ENCODE measurements around the gene CATSPER1.
"Not testable (repeated sequence)": the region's sequence is repeated elsewhere in the genome, so short reads cannot be mapped to it uniquely, and the experiment has no call there.

The CATSPER1 gene

DNA sequence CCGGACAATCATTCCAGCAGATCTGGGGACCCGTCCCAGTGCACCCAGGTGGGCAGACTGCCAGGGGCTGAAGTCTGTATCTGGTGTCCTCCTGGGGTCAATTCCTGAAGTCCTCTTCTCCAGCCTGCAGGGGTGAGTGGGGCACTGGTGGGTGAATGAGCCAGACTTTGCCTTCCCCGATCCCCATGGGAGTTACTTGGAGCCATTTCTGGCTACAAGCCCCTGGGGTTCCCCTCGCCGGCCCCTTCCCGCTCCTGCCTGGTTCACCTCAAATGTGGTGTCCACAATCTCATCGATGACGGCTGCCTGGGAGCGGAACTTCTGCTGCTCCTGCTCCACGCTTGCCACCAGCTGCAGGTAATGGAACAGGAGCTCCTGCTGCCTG is 9.5 kb downstream of the CATSPER1 start:
- no peak for DNase-seq

DNA sequence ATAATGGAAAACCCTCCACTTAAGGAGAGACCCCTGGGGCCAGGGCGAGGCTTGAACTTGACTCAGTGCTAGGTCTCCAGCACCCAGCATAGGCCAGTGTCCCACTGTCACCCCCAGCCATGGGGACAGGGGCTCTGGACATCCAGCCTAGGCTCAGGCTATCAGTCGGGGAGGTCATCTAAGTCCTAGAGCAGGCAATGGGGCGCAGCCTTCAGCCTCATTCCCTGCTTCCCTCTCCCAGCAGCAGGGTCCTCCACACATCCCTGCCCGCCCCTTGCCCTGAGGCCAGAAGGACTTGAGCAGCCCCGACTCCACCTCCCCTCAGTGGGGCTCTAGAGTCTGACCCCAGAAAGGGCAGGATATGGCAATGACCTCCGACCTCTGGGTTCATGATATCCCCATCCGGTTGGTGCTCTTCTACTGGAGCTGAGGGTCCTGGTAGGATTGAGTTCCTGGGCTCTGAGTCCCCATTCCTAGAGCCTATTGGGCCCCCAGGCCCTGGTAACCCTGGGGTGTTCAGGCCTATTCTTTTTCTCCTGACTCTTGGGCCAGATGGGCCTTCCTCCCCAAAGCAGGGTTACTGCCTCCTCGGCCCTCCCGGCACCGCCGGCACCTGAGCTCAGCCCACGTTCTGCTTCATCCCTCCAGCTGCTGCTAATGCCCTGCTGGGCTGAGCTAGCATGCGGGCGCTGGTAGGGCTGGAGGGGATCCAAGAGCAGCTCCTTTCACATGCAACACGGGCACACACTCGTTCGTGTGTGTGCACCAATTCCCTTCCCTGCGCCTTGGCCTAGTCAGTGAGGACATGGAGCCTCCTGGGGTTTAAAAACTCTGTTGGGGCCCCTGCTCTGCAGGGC is 10.1 kb downstream of the CATSPER1 start:
- DNase-seq = no peak

DNA sequence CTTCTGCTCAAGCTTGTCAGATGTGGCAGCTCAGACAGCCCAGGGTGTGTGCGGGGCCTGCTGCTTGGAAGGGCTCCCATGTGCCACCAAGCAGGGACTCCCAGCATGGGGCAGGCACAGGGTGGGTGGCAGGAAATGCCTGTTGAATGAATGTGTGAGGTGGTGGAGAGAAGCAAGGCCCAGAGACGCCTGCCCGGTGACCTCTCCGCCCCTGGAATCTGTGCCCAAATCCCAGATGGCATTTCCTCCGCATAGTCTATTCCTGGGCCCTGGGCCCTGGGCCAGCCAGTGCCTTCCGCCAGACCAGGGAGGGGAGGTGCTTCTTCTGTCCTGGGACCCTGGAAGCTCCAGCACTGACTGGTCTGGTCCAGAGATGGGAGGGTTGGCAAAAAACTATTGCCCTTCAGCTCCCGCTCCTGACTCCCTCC is 10.8 kb downstream of the CATSPER1 start:
- DNase-seq = no peak

DNA sequence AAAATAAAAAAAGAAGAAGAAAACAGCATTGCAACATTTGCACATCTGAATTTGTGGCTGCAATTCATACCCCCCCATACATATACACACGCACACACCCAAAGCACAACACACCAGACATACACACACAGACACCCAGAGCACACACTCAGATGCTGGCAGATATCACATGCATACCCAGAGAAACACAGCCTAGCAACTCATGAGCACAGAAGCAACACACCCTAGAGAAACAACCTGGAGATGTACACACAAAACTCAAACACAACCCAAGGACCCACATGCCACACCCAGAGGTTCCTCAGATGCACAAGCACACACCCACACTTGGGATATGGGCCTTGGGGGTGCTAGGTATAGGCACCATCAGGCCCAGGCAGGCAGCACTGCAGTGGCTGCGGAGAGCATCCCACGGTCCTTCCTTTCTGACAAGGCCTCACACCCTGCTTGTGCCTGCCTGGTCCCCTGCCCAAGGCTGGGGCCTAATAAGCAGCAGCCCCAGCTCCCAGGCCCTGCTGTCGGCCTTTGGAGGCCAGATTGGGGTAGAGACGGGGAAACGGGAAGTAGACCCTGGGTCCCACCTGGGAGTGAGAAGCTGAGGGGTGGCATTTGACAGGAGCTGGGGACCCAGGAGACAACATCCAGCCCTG is 11.3 kb downstream of the CATSPER1 start:
- no peak for DNase-seq

DNA sequence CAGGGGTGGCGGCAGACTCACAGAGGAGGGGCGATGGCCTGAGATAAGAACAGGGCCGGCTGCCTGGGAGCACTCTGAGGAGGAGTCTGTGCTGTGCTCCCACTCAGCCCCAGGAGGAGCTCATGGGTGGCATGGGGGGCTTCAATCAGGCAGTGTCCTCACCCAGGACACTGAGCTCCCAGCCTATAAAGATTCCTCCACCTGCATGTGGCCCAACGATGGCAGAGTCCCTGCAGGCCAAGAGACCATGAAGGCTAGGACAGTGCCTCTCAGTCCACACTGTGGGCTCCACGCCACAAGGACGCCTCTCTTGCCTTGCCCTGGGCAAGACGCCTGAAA is 12.5 kb downstream of the CATSPER1 start:
- no peak for DNase-seq

DNA sequence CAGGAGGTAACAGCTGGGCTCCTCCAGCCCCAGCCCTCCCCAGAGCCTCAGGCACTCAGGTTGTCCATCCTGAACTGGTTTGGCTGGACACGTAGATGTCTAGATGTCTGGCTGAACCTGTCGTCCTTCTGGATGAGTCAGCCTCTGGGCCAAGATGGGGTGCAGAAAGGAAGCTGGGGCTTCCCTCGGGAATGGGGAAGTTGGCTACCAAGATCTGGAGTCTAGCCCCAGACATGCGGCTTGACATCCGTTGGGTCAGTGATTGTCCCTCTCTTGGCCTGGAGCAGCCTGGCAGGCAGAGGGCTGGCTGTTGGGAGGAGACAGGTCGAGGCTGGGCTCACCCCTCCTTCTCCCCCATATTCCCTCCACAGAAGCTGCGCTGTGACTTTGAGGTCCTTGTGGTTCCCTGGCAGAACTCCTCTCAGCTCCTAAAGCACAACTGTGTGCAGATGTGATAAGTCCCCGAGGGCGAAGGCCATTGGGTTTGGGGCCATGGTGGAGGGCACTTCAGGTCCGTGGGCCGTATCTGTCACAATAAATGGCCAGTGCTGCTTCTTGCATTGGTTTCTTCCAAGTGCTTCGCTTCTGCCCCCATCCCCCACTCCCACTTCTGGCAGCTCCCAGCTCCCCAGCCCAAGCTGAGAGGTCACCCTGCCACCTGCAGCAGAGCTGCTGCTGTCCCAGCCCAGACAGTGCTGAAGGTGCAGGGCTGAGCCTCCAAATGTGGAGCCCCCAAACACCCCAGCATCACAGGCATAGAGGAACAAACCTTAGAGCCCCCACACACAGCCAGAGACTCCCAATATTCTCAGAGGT is 13.1 kb downstream of the CATSPER1 start:
- DNase-seq = no peak

DNA sequence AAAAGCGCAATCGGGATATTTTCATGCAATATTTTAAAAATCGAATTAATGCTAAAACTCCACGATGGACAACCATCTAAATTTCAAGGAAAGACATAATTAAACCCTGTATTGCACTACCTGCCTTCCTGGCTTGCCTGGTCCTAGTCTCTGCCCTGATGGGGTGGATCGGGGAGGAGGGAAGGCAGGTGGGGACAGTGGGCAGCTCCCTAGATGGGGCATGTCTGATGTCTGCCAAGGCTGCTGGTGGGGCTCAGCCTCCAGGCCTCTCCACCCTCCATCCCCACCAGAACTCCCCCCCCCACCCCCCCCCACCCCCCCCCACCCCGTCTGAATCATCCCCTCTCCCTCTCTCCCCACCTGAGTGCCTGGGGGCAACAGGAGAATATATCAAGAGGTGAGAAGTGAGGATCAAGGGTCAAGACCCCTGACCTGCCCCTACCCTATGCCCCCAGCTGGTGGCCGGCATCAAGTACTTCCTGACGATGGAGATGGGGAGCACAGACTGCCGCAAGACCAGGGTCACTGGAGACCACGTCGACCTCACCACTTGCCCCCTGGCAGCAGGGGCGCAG is 13.8 kb downstream of the CATSPER1 start:
- DNase-seq = no peak

DNA sequence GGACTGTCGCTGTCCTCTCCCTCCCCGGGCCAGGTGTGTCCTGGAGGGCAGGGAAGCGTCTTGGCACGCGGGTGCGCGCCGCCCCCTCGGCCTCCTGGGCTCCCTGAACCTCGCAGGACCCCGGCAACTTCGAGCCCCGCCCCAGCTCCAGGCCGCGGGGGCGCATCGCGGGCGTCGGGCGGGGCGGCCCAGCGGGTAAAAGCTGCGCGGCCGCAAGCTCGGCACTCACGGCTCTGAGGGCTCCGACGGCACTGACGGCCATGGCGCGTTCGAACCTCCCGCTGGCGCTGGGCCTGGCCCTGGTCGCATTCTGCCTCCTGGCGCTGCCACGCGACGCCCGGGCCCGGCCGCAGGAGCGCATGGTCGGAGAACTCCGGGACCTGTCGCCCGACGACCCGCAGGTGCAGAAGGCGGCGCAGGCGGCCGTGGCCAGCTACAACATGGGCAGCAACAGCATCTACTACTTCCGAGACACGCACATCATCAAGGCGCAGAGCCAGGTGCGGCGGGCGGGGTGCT is 14.4 kb downstream of the CATSPER1 start, which contains the start of gene CST6:
Gene CST6, plus strand, starts transcription at position 224 of the 519 bp plus-strand sequence. Its CDS starts 37 bp downstream, at position 261.
- DNase-seq = no peak

DNA sequence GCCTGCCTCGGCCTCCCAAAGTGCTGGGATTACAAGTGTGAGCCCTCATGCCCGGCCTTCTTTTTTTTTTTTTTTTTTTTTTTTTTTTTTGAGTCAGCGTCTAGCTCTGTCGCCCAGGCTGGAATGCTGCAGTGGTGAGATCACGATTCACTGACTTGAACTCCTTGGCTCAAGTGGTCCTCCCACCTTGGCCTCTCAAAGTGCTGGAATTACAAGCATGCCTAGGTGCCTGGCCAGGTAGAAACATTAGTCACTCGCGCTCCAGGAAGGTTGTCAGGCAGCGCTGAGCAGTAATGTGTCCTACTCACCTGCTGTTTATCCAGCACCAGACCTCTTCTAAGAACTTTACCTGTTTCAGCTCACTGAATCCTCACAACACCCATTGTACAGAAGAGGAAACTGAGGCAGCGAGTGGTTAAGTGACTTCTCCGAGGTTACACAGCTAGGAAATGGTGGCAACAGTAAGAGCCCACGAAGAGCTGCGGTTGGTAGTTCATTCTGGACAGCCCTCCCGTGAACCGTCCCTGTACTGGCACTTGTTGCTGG is 15.0 kb downstream of the CATSPER1 start:
- DNase-seq = no peak

DNA sequence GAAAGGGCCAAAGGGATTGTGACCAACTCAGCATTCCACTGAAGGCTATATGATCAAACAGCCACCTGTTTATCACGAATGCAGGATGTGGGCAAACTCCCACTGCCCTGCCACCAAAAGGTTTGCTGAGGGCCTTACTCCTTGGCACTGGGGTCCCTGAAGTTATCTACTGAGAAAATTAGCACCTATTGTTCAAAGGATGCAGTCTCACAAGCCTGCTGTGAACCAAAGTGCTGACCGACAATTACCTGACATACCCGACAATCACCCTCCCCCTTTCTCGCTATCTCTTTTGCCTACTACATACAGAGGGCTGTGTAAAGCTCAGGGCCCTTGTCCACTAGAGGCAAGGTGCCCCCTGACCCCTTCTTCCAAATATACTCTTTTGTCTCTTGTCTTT is 16.2 kb downstream of the CATSPER1 start:
- DNase-seq = not testable (repeated sequence)

DNA sequence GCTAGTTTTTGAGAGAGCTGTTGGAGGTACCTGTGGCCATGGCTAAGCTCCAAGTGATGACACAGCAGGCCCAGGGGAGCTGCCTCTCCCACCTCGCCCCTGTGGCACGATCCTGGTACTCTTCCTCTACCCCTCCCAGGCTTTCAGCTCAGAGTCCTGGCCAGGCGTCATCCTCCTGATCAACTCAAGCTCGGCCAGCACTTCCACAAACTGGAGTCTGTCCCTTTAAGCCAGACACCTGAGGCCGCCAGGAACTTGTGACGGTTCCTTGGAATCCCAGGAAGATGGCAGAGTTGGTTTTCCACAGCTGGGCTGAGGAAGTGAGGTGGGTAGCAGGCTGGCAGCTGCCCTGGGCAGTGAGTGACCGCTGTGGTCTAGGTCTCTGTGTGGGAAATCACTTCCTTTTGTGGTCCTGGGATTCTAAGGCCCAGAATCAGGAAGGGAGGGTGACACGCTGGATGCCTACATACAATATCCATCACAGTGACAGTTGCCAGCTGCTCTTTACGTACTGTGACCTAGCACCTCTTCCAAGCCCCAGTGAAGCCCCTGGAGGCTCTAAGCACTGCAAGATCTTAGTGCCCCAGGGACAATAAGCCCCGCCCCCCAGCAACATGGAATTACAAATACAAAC is 17.7 kb downstream of the CATSPER1 start:
- DNase-seq = no peak

DNA sequence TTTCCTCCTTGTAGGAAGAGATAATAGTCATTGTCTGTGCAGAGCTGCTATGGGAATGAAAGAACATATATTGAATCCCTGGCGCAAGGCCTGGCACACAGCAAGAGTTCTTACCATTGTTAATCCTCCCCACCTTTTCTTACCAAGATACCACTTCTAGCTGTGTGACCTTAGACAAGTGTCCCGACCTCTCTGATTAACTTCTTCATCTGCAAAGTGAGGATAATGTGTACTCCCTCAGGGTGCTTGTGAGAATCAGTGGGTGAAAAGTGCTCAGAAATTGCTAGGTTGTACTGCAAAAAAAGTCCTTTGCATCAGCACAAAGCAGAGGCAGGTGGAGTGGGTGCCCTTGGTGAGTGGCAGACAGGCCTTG is 18.2 kb downstream of the CATSPER1 start:
- DNase-seq = no peak

DNA sequence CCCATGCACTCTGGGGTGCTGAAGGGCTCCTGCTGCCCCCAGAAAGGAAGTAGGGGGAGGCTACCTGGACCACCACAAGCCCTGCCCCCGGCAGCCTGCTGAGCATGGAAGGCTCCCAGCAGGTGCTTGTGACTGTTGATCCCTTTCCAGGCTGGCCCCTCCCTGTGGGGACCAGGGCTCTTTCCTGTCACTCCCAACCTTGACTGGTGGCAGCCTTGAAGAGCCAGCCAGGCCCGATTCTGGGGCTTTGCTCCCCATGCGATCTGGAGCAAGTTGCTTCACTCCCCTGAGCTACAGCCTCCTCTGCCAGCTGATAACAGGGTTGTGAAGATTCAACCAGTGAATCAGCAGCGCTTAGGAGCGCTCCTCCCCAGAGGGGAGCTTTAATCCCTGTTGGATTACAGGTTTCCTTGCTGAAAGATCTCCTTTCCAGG is 19.1 kb downstream of the CATSPER1 start:
- no peak for DNase-seq

DNA sequence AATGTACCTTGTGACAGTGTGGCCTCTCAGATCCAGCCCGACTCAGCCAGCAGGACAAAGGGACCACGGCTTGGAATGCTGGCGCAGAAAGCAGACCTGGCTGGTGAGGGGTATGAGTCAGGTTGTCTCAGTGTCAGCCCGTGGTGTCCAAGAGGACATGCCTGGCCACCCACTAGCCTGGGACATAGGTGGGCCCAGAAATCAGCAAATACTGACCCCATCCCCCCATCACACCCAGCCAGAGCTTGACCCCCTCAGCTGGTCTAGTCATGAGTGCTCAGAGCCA is 19.4 kb downstream of the CATSPER1 start:
- no peak for DNase-seq

DNA sequence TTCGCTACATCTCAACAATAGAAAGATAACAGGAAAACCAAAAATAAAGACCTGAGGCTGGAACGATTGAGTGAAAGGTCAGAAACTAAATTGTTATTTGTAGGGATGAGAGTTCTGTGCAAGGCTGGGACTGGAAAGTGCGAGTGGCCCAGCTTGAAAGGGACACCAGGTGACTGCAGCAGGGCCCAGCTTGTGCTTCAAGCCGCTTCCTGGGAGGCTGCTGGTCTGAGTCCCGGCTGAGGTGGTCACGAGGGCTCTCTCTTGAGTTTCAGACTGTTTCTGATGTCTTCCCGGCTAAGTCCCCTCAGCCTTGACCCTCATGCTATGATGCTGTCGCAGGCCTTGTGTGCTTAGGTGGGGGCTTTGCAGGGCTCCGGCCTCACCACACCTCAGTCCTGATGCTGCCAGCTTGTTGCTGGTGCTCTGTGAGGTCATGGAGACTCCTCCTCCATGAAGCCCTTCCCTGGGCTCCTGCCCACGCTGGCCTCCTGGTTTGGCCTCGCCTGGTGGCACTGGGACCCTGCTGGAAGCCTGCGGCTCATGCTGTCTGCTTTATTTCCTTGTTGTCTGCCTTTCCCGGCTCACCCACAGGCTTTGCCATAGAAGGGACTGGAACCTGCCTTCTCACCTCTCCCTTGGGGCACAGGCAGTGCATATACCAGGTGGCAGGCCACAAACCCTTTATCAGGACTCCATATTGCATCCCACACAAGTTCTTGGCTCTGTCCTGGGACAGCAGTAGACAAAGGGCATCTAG is 20.0 kb downstream of the CATSPER1 start:
- no peak for DNase-seq

DNA sequence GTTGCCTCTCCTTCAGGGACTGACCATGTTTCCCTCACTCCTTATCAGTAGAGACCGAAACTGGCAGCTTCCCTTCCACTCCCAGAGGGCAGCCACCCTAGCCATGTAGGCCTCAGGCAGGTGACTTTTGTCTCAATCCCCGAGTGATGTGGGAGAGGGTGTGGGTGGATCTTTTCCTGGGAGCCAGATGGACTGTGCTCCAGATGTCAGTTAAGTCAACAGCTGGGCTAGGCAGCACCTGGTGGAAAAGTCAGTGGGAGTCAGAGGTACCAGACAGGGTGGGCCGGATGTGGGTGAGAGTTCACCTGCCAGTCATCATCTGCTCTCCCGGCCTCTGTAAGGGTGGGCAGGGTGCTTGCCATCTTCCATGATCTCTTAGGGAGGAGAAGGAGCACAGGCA is 22.1 kb downstream of the CATSPER1 start:
- no peak for DNase-seq

DNA sequence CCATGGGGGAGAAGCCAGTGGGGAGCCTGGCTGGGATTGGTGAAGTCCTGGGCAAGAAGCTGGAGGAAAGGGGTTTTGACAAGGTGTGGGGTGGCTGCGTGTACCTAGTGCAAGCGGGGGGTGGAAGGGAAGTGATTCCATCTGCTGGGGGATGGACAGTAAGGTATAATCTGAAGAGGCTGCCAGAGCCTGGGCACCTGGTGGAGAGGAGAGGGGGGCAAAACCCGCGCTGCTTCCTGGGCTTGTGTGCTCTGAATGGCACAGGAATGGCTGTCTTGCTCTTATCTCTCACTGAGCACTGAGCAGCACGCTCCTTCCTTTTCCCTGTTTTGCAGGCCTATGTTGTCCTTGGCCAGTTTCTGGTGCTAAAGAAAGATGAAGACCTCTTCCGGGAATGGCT is 23.0 kb downstream of the CATSPER1 start:
- no peak for DNase-seq

DNA sequence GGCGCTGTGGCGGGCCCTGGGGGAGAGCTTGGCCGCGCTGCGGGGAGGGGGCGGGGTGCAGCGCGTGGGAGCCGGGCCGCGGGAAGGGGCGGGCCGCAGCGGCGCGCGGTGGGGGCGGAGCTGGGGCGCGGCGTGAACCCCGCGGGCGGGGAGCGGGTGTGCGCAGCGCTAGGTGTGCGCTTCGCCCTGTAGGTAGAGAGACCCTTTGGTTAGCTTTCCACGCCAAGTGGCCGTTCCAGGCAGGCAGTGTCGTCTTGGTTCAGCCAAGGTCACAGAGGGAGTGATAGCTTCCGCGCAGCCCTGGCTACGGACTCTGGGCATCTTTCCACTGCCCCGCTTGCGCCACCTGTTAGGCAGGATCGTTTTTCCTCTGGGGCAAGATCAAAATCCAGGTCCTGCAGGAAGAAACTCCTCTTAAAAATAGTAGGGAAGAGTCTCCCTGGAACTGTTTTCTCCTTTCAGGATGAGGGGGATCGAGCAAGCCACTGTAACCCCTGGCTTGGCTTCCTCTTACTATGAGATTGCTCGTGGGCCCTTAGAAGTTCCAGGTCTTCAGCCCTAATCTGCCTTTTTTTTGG is 23.5 kb downstream of the CATSPER1 start:
- no peak for DNase-seq

DNA sequence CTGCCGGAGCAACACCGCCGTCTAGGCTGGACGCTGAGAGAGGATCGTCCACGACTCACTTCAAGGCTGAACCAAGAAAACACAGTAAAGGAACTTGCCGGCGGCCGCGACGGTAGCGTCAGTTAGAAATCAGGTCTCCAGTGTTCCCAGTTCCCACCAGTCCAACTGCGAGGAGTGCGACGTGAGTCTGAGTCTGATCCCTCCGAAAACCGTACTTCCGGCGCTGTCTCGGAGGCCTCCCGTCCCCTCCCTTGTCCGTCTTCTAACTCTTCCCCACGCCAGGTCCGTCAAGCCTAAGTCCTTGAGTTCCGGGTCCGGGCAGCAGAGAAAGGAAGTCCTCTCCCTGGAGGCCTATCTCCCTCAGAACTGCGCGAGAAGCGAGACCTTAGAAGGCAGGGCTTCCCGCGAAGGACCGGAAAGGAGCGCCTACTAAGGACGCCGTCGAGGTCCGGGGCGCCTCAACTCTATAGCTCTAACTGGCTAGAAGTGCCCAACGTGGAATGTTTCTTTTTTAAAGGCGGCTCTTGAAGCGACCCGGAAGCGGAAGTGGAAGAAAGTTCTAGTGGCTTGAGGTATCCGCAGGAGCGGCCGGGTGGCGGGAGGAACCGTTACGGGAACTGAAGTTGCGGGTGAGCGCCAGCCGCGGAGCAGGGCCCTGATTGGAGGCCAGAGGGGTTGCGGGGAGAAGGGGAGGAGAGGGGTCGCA is 24.2 kb downstream of the CATSPER1 start, which contains the start of the genes BANF1 and EIF1AD:
Gene BANF1, plus strand, starts transcription at position 562 of the 706 bp plus-strand sequence. CDS start 748 bp downstream, outside the sequence.
Gene EIF1AD, minus strand, starts transcription at position 216 of the 706 bp plus-strand sequence. CDS start 1,768 bp downstream, outside the sequence.
- DNase-seq = peak; percentile 94

DNA sequence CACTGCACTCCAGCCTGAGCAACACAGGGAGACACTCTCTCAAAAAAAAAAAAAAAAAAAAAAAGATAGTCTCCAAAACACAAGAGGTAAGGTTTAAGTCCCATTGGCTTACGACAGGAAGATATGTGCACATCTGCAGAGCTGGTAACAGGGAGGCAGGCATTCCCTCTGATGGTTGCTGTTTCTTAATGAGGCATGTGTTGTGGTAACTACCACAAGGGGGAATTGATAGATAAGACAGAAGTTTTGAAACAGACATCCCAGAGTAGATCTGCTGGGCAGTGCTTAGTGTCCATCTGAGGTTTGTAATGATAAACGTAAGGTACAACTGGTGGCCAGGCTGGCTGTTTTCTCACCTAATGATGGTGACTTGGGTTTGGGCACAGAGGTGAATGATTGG is 29.0 kb downstream of the CATSPER1 start:
- DNase-seq = no peak
